Osteoblast (primary cell): ENCODE results near the gene RALY. TPM values are rescaled to one million over a fixed set of nuclear protein-coding genes. Genes with fewer than 3 reads are reported as not detected.
A peak's percentile ranks its signal among the peaks of the same experiment; 100 is the strongest.

Experiments
- DNase-seq: peaks from one replicate; pipeline ENCODE4 v3.0.0; 2011; ENCODE audit warnings: low spot score, mixed read lengths; ENCODE audit not compliant: insufficient read length; ENCODE audit errors: missing footprints
- H2AFZ ChIP-seq: 2 replicates; pipeline ENCODE4 v1.6.0; 2011; ENCODE audit warnings: mild to moderate bottlenecking, low read length
- H3K27ac ChIP-seq: 2 replicates; pipeline ENCODE4 v1.5.1; 2011; ENCODE audit warnings: mild to moderate bottlenecking, low read depth, low read length, moderate library complexity
- H3K27me3 ChIP-seq: 2 replicates; pipeline ENCODE4 v1.6.0; 2012; ENCODE audit warnings: mild to moderate bottlenecking, control low read depth, inconsistent platforms, low read length, moderate library complexity; ENCODE audit not compliant: insufficient read depth
- H3K36me3 ChIP-seq: 2 replicates; pipeline ENCODE4 v1.5.1; 2011; ENCODE audit warnings: mild to moderate bottlenecking, low read length, control low read depth, moderate library complexity; ENCODE audit not compliant: insufficient read depth
- H3K4me1 ChIP-seq: 2 replicates; pipeline ENCODE4 v1.5.1; 2011; ENCODE audit warnings: mild to moderate bottlenecking, low read length, control low read depth, moderate library complexity; ENCODE audit not compliant: insufficient read depth
- H3K4me2 ChIP-seq: 2 replicates; pipeline ENCODE4 v1.6.0; 2011; ENCODE audit warnings: mild to moderate bottlenecking, low read length; ENCODE audit not compliant: insufficient read depth
- H3K4me3 ChIP-seq: fragments of 200-600 bp; sonication (generic); 3 replicates; pipeline ENCODE4 v1.5.1; 2012; ENCODE audit warnings: mild to moderate bottlenecking, low read length, inconsistent platforms; ENCODE audit not compliant: insufficient read depth
- H3K79me2 ChIP-seq: 2 replicates; pipeline ENCODE4 v1.6.0; 2012; ENCODE audit warnings: mild to moderate bottlenecking, low read length, control low read depth, inconsistent platforms; ENCODE audit not compliant: insufficient read depth
- H3K9me3 ChIP-seq: 2 replicates; pipeline ENCODE4 v1.5.1; 2011; ENCODE audit warnings: low read depth, low read length, control low read depth
- H4K20me1 ChIP-seq: 2 replicates; pipeline ENCODE4 v1.6.0; 2012; ENCODE audit warnings: mild to moderate bottlenecking, low read length, control low read depth; ENCODE audit not compliant: insufficient read depth
- total RNA-seq: library from RNA; depleted of rRNA; stranded (reverse); fragments of >200 nt; gene quantifications from 2 replicates; pipeline ENCODE4 v1.2.3, GENCODE V29; 2012
- TF ChIP-seq, protein P1 (sequence below): IDR thresholded peaks from 2 replicates; pipeline ENCODE4 v1.5.1; 2011; ENCODE audit warnings: mild to moderate bottlenecking, low read depth, low read length, moderate library complexity; ENCODE audit errors: extremely low read depth

The RALY gene
- total RNA-seq, 1 donor, result 77.1 TPM

DNA sequence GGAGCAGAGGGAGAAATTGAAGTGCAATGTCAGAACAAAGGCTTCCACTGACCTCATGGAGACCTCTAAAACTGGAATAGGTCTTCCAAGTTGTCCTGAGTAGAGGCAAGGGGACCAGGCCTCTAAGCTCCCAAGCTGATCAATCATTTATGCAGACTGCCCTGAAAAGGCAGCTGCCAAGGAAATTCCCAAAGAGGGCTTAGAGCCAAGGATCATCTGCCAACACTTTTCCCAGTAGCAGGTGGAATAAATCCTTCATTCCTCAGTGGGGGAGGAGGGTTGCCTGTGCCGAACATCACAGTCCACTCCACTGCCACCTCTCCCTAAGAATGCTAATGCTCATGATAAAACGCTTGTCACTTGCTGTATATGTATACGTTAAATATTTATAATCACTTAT, 29.3 kb upstream of the RALY start:
- Histone ChIP-seq H2AFZ (no peak overlapping the region), H4K20me1 (no peaks in the 10 kb centered on the region), H3K79me2 (no peaks in the 10 kb centered on the region), H3K4me2 (no peak overlapping the region), H3K4me1 (no peaks in the 10 kb centered on the region), H3K9me3 (no peaks in the 10 kb centered on the region), H3K27ac (no peak overlapping the region), H3K27me3 (peaks cover 4% of the 10 kb centered on the region), H3K4me3 (no peak overlapping the region), H3K36me3 (no peaks in the 10 kb centered on the region)
- DNase-seq, result peak; percentile 62
- TF ChIP-seq, protein P1, sequence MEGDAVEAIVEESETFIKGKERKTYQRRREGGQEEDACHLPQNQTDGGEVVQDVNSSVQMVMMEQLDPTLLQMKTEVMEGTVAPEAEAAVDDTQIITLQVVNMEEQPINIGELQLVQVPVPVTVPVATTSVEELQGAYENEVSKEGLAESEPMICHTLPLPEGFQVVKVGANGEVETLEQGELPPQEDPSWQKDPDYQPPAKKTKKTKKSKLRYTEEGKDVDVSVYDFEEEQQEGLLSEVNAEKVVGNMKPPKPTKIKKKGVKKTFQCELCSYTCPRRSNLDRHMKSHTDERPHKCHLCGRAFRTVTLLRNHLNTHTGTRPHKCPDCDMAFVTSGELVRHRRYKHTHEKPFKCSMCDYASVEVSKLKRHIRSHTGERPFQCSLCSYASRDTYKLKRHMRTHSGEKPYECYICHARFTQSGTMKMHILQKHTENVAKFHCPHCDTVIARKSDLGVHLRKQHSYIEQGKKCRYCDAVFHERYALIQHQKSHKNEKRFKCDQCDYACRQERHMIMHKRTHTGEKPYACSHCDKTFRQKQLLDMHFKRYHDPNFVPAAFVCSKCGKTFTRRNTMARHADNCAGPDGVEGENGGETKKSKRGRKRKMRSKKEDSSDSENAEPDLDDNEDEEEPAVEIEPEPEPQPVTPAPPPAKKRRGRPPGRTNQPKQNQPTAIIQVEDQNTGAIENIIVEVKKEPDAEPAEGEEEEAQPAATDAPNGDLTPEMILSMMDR, result no peak

DNA sequence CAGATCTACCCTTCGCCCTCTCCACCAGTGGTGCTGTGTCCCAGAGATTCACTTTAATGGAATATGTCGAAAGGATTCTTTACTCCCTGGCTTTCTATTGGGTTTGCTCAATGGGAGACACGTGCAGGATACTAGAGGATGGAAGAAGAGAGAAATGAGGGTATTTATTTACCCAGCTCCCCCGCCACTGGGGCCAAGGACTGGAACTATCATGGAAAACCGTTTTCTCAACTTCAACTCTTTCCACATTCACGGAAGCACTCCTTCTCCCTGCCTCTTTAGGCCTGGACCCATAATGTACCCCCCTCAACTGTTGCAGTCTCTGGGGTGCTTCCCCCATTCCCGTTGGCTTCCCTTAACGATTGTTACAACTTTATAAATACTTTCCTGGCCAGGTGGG, 26.6 kb upstream of the RALY start:
- Histone ChIP-seq H2AFZ (no peak overlapping the region), H3K36me3 (no peaks in the 10 kb centered on the region), H4K20me1 (no peaks in the 10 kb centered on the region), H3K9me3 (no peaks in the 10 kb centered on the region), H3K27me3 (peaks cover 4% of the 10 kb centered on the region), H3K4me2 (no peak overlapping the region), H3K79me2 (no peaks in the 10 kb centered on the region), H3K4me3 (no peak overlapping the region), H3K4me1 (no peaks in the 10 kb centered on the region), H3K27ac (no peak overlapping the region)
- no peak for DNase-seq
- TF ChIP-seq, protein P1, result no peak

DNA sequence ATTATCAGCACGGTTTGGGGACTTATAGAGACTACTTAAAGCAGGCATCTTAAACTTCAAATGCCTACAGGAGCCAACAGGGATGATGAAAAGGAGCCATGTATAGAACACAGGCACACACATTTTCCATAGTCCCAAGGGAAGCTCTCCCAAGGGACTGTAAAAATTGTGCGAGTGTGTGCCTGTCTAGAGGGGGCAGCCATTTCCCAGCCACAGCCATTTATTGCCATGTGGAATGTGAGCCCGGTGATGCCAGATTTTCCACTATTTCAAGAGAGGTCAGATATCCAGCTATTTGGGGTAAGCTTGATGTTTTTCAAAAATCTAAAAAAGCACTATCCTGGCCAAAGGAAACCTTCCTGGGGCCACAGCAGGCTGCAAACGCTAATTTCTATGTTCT, 24.1 kb upstream of the RALY start:
- TF ChIP-seq, protein P1, result no peak
- no peaks in the 10 kb centered on the region for H3K9me3 ChIP-seq

DNA sequence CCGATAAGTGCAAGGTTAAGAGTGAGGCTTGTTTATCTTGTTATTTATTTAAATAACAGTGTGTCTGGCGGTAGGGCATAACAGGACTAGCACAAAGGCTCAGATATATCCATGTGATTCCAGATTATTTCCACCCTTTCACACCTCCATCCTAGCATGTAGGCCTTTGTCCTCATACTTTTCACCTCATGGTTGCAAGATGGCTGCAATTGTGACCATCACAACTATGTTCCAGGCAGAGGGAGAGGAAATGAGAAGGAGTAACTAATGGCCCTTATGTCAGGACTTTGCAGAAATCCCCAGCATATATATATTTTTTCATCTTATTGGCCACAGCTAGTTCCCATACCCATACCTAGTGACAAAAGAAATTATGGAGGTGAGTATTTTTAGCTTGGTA, 23.5 kb upstream of the RALY start:
- TF ChIP-seq, protein P1, result no peak
- Histone ChIP-seq H2AFZ (no peak overlapping the region), H4K20me1 (no peaks in the 10 kb centered on the region), H3K4me2 (no peak overlapping the region), H3K4me3 (no peak overlapping the region), H3K36me3 (no peaks in the 10 kb centered on the region), H3K27me3 (no peaks in the 10 kb centered on the region), H3K9me3 (no peaks in the 10 kb centered on the region), H3K4me1 (no peaks in the 10 kb centered on the region), H3K27ac (no peak overlapping the region), H3K79me2 (no peaks in the 10 kb centered on the region)
- DNase-seq, result no peak

More for the DNA sequence above, 24.1 kb upstream of the RALY start:
- H2AFZ ChIP-seq, result no peak overlapping the region
- no peak for DNase-seq
- no peaks in the 10 kb centered on the region for H3K27me3 ChIP-seq
- no peak overlapping the region for H3K4me2 ChIP-seq
- no peaks in the 10 kb centered on the region for H3K79me2 ChIP-seq
- H3K4me3 ChIP-seq, result no peak overlapping the region
- H3K27ac ChIP-seq, result no peak overlapping the region
- no peaks in the 10 kb centered on the region for H3K4me1 ChIP-seq
- H3K36me3 ChIP-seq, result no peaks in the 10 kb centered on the region
- H4K20me1 ChIP-seq, result no peaks in the 10 kb centered on the region
